ENCODE results near the gene UBXN4.

UBXN4 gene

DNA sequence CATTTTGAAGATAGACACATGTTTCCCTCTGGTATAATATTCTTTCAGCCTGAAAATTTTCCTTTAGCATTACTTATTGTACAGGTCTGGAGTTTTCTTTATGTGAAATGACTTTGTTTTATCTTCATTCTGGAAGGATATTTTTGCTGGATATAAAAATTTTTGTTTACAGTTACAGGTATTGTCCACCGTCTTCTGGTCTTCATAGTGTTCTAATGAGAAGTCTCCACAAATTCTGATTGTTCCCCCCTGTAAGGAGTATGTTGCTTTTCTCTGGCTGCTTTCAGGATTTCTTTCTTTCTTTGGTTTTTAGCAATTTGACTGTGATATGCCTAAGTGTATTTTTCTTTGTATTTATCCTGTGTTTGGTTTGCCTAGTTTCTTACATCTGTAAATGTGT is 15.0 kb downstream of the UBXN4 start:
- H3K36me3 ChIP-seq (ENCODE audit: control insufficient read depth in 5 of 5, insufficient read depth in 5 of 5, low read length in 5 of 5): peaks cover 42 to 77% (median 67%) of the 10 kb centered on the region in 5 donors

DNA sequence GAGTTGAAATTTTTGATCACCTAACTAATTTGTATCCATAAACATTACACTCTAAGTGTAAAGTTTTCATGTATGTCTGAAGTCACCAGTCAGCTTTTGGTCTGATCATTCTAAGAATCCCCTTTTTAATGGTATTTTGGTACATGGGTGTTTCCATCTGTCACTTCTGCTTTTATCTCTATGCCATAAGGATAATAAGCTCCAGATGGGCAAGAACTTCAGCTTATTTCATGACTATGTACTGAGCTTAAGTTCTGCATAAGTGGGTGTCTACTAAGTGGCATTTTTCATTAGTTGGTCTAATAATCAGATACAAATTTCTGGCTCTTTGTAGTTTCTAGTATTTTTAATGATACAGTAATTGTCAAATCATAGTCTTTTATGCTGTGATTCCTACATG is 20.4 kb downstream of the UBXN4 start:
- Histone ChIP-seq H3K27me3 (ENCODE audit: control insufficient read depth in 5 of 5, insufficient read depth in 4 of 5, low read length in 5 of 5) (no peaks in the 10 kb centered on the region), H3K4me1 (ENCODE audit: control insufficient read depth in 5 of 5, insufficient read depth in 5 of 5, low read length in 5 of 5) (peaks cover 0 to 8% (median 0%) of the 10 kb centered on the region in 5 donors), H3K36me3 (ENCODE audit: control insufficient read depth in 5 of 5, insufficient read depth in 5 of 5, low read length in 5 of 5) (peaks cover 37 to 81% (median 68%) of the 10 kb centered on the region in 5 donors), H3K9ac (ENCODE audit: low read length in 5 of 5) (no peak overlapping the region), H3K9me3 (ENCODE audit: control insufficient read depth in 5 of 5, low read length in 5 of 5) (peaks cover 0 to 5% (median 5%) of the 10 kb centered on the region in 5 donors), H3K27ac (ENCODE audit: low read depth, low read length) (no peak overlapping the region), H3K4me3 (ENCODE audit: low read depth in 1 of 5, low read length in 5 of 5) (no peak overlapping the region)

More for the DNA sequence above, 15.0 kb downstream of the UBXN4 start:
- Histone ChIP-seq H3K9ac (ENCODE audit: low read length in 5 of 5) (no peak overlapping the region), H3K4me1 (ENCODE audit: control insufficient read depth in 5 of 5, insufficient read depth in 5 of 5, low read length in 5 of 5) (no peaks in the 10 kb centered on the region), H3K4me3 (ENCODE audit: low read depth in 1 of 5, low read length in 5 of 5) (no peak overlapping the region), H3K9me3 (ENCODE audit: control insufficient read depth in 5 of 5, low read length in 5 of 5) (peaks cover 0 to 11% (median 8%) of the 10 kb centered on the region in 5 donors), H3K27ac (ENCODE audit: low read depth, low read length) (no peak overlapping the region), H3K27me3 (ENCODE audit: control insufficient read depth in 5 of 5, insufficient read depth in 4 of 5, low read length in 5 of 5) (no peaks in the 10 kb centered on the region)

DNA sequence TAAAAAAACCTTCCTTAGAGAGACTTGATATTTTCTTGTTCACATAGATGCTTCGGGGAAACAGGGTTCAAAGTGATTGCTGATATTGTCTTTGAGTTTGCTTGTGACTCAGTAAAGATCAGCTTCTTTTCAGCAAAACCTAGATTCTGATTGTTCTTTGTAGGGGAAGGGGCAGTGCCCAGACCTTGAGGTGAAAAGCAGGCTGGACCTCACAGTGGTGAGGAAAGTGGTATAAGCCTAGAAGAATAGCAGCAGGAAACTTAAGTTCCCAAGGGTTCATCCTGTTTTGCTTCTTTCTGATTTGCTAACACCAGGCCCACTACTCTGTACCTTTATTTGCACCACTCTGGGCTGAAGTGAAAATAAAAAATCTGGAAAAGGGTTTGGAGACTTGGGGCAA is 20.9 kb downstream of the UBXN4 start:
- Histone ChIP-seq H3K4me1 (ENCODE audit: control insufficient read depth in 5 of 5, insufficient read depth in 5 of 5, low read length in 5 of 5) (peaks cover 0 to 8% (median 0%) of the 10 kb centered on the region in 5 donors), H3K4me3 (ENCODE audit: low read depth in 1 of 5, low read length in 5 of 5) (no peak overlapping the region), H3K36me3 (ENCODE audit: control insufficient read depth in 5 of 5, insufficient read depth in 5 of 5, low read length in 5 of 5) (peaks cover 35 to 81% (median 68%) of the 10 kb centered on the region in 5 donors), H3K9ac (ENCODE audit: low read length in 5 of 5) (no peak overlapping the region), H3K27me3 (ENCODE audit: control insufficient read depth in 5 of 5, insufficient read depth in 4 of 5, low read length in 5 of 5) (no peaks in the 10 kb centered on the region), H3K9me3 (ENCODE audit: control insufficient read depth in 5 of 5, low read length in 5 of 5) (peaks cover 0 to under 1% (median under 1%) of the 10 kb centered on the region in 5 donors), H3K27ac (ENCODE audit: low read depth, low read length) (no peak overlapping the region)

DNA sequence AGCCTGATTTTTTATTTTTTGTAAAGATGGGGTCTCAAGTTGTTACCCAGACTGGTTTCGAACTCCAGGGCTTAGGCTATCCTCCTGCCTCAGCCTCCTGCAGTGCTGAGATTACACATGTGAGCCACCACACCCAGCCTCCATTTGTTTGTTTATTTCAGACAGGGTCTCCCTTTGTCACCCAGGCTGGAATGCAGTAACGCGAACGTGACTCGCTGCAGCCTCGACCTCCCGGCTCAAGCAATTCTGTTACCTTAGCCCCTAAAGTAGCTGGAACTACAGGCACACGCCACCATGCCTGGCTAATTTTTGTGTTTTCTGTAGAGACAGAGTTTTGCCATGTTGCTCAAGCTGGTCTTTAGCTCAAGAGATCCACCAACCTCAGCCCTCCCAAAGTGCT is 27.2 kb downstream of the UBXN4 start:
- Histone ChIP-seq H3K9ac (ENCODE audit: low read length in 5 of 5) (no peak overlapping the region), H3K36me3 (ENCODE audit: control insufficient read depth in 5 of 5, insufficient read depth in 5 of 5, low read length in 5 of 5) (peaks cover 39 to 88% (median 72%) of the 10 kb centered on the region in 5 donors), H3K27ac (ENCODE audit: low read depth, low read length) (no peak overlapping the region), H3K4me3 (ENCODE audit: low read depth in 1 of 5, low read length in 5 of 5) (no peak overlapping the region), H3K27me3 (ENCODE audit: control insufficient read depth in 5 of 5, insufficient read depth in 4 of 5, low read length in 5 of 5) (no peaks in the 10 kb centered on the region), H3K4me1 (ENCODE audit: control insufficient read depth in 5 of 5, insufficient read depth in 5 of 5, low read length in 5 of 5) (no peaks in the 10 kb centered on the region), H3K9me3 (ENCODE audit: control insufficient read depth in 5 of 5, low read length in 5 of 5) (no peaks in the 10 kb centered on the region)

DNA sequence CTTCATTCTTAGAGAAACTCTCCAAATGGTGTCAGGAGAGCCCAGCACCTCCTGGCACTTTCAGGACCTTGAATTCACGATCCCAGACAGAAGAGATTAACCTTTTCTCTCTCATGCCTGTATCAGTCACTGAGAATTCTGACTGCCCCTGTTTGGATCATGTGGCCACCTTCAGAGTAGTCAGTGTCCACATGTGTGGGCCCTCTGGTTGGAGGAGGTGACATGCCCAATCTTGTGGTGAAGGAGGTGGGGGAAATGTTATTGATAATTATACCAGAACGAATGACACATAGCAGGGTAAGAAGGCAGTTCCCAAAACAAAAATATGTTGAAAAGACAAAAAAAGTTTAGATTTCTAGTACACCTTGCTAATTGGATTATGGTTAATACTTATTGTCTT is 31.7 kb downstream of the UBXN4 start:
- H3K4me1 ChIP-seq (ENCODE audit: control insufficient read depth in 5 of 5, insufficient read depth in 5 of 5, low read length in 5 of 5): peaks cover 0 to 12% (median 7%) of the 10 kb centered on the region in 5 donors
- H3K4me3 ChIP-seq (ENCODE audit: low read depth in 1 of 5, low read length in 5 of 5): no peak overlapping the region
- no peaks in the 10 kb centered on the region for H3K9me3 ChIP-seq (ENCODE audit: control insufficient read depth in 5 of 5, low read length in 5 of 5)
- peaks cover 46 to 92% (median 74%) of the 10 kb centered on the region in 5 donors for H3K36me3 ChIP-seq (ENCODE audit: control insufficient read depth in 5 of 5, insufficient read depth in 5 of 5, low read length in 5 of 5)
- H3K27me3 ChIP-seq (ENCODE audit: control insufficient read depth in 5 of 5, insufficient read depth in 4 of 5, low read length in 5 of 5): no peaks in the 10 kb centered on the region
- H3K9ac ChIP-seq (ENCODE audit: low read length in 5 of 5): no peak overlapping the region
- no peak overlapping the region for H3K27ac ChIP-seq (ENCODE audit: low read depth, low read length)

DNA sequence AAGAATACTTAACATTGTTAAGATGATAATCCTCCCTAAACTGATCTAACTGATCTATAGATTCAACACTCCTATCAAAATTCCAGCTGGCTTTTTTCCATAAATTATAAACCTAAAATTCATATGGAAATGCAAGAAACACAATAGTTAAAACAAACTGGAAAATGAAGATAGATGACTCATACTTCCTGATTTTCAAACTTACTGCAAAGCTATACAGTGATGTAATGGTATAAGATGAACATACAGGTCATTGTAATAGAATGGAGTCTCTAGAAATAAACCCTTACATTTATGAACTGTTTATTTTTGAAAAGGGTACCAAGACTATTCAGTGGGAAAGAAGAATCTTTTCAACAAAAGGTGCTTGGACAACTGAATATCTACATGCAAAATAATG is 32.3 kb downstream of the UBXN4 start:
- Histone ChIP-seq H3K27me3 (ENCODE audit: control insufficient read depth in 5 of 5, insufficient read depth in 4 of 5, low read length in 5 of 5) (no peaks in the 10 kb centered on the region), H3K36me3 (ENCODE audit: control insufficient read depth in 5 of 5, insufficient read depth in 5 of 5, low read length in 5 of 5) (peaks cover 52 to 92% (median 76%) of the 10 kb centered on the region in 5 donors), H3K4me1 (ENCODE audit: control insufficient read depth in 5 of 5, insufficient read depth in 5 of 5, low read length in 5 of 5) (peaks cover 0 to 12% (median 7%) of the 10 kb centered on the region in 5 donors), H3K4me3 (ENCODE audit: low read depth in 1 of 5, low read length in 5 of 5) (no peak overlapping the region), H3K9me3 (ENCODE audit: control insufficient read depth in 5 of 5, low read length in 5 of 5) (no peaks in the 10 kb centered on the region), H3K27ac (ENCODE audit: low read depth, low read length) (no peak overlapping the region), H3K9ac (ENCODE audit: low read length in 5 of 5) (no peak overlapping the region)

DNA sequence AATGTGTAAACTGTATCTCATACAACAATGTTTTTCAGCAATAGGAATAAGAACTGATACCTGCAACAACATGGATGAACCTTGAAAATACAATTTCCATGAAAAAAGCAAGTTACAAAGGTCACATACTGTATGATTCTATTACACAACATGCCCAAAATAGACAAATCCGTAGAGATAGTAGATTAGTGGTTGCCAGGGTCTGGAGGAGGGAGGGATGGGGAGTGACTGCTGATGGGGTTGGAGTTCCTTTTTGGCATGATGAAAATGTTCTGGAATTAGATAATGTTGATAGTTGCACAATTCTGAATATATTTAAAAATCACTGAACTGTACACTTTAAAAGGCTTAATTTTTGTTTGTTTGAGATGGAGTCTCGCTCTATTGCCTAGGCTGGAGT is 33.8 kb downstream of the UBXN4 start:
- no peak overlapping the region for H3K9ac ChIP-seq (ENCODE audit: low read length in 5 of 5)
- H3K36me3 ChIP-seq (ENCODE audit: control insufficient read depth in 5 of 5, insufficient read depth in 5 of 5, low read length in 5 of 5): peaks cover 57 to 91% (median 80%) of the 10 kb centered on the region in 5 donors
- no peaks in the 10 kb centered on the region for H3K9me3 ChIP-seq (ENCODE audit: control insufficient read depth in 5 of 5, low read length in 5 of 5)
- no peak overlapping the region for H3K27ac ChIP-seq (ENCODE audit: low read depth, low read length)
- H3K4me3 ChIP-seq (ENCODE audit: low read depth in 1 of 5, low read length in 5 of 5): no peak overlapping the region
- peaks cover 0 to 12% (median 7%) of the 10 kb centered on the region in 5 donors for H3K4me1 ChIP-seq (ENCODE audit: control insufficient read depth in 5 of 5, insufficient read depth in 5 of 5, low read length in 5 of 5)
- no peaks in the 10 kb centered on the region for H3K27me3 ChIP-seq (ENCODE audit: control insufficient read depth in 5 of 5, insufficient read depth in 4 of 5, low read length in 5 of 5)

DNA sequence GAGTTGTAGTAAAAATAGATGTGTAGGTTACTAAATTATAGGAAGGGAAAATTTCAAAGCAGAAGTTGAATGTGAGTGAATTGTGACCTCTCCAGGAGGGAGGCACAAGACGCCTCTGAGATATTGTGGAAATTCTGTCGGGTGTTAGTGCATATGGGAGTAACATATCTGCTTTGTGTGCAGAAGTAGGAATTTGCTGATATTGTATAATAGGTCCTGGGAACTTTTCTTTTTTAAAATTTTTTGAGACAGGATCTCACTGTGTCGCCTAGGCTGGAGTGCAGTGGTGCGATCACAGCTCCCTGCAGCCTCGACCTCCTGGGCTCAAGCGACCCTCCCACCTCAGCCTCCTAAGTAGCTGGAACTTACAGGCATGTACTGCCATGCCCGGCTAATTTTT is 34.7 kb downstream of the UBXN4 start:
- no peaks in the 10 kb centered on the region for H3K9me3 ChIP-seq (ENCODE audit: control insufficient read depth in 5 of 5, low read length in 5 of 5)
- peaks cover 57 to 91% (median 81%) of the 10 kb centered on the region in 5 donors for H3K36me3 ChIP-seq (ENCODE audit: control insufficient read depth in 5 of 5, insufficient read depth in 5 of 5, low read length in 5 of 5)
- no peak overlapping the region for H3K27ac ChIP-seq (ENCODE audit: low read depth, low read length)
- H3K4me3 ChIP-seq (ENCODE audit: low read depth in 1 of 5, low read length in 5 of 5): no peak overlapping the region
- H3K4me1 ChIP-seq (ENCODE audit: control insufficient read depth in 5 of 5, insufficient read depth in 5 of 5, low read length in 5 of 5): peaks cover 0 to 12% (median 7%) of the 10 kb centered on the region in 5 donors
- H3K27me3 ChIP-seq (ENCODE audit: control insufficient read depth in 5 of 5, insufficient read depth in 4 of 5, low read length in 5 of 5): no peaks in the 10 kb centered on the region
- H3K9ac ChIP-seq (ENCODE audit: low read length in 5 of 5): no peak overlapping the region

DNA sequence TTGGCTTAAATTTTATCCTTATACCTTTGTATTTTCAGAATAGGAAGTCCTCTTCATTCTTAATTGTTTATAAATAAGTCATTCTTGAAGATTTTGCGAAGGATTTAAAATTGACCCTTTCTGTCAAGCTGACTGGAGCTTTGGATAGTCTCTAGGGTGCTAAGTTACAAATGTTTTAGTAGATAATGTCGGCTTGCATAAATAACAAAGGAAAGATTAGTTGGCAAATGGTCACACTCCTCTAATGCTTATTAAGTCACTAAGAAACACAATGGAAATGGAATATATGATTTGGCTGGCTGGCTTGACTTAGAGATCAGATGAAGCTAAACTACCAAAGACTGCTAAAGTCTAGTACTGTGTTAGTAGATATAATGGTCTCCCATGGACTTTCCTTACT is 40.6 kb downstream of the UBXN4 start:
- no peak overlapping the region for H3K27ac ChIP-seq (ENCODE audit: low read depth, low read length)
- H3K9me3 ChIP-seq (ENCODE audit: control insufficient read depth in 5 of 5, low read length in 5 of 5): no peaks in the 10 kb centered on the region
- no peak overlapping the region for H3K4me3 ChIP-seq (ENCODE audit: low read depth in 1 of 5, low read length in 5 of 5)
- no peak overlapping the region for H3K9ac ChIP-seq (ENCODE audit: low read length in 5 of 5)
- no peaks in the 10 kb centered on the region for H3K27me3 ChIP-seq (ENCODE audit: control insufficient read depth in 5 of 5, insufficient read depth in 4 of 5, low read length in 5 of 5)
- peaks cover 65 to 81% (median 70%) of the 10 kb centered on the region in 5 donors for H3K36me3 ChIP-seq (ENCODE audit: control insufficient read depth in 5 of 5, insufficient read depth in 5 of 5, low read length in 5 of 5)
- H3K4me1 ChIP-seq (ENCODE audit: control insufficient read depth in 5 of 5, insufficient read depth in 5 of 5, low read length in 5 of 5): no peaks in the 10 kb centered on the region

DNA sequence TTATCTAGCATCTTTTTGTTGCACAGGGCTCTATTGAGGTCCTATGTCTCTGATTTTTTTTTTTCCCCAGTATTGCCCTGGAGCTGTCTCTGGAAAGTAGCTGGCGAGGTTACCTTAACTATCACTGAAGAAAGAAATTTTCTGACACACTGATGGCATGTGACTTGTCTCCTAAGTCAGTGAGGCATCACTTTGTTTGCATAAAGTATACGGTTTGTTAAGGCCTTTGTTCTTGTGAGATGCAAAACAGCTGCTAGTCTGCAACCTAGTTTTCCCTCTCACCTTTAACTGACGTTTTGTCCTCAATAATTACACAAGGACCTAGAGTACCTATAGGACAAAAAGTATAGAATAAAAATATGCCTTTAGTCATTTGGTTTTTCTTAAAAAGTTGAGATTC is 41.8 kb downstream of the UBXN4 start:
- Histone ChIP-seq H3K27ac (ENCODE audit: low read depth, low read length) (no peak overlapping the region), H3K27me3 (ENCODE audit: control insufficient read depth in 5 of 5, insufficient read depth in 4 of 5, low read length in 5 of 5) (no peaks in the 10 kb centered on the region), H3K36me3 (ENCODE audit: control insufficient read depth in 5 of 5, insufficient read depth in 5 of 5, low read length in 5 of 5) (peaks cover 60 to 77% (median 65%) of the 10 kb centered on the region in 5 donors), H3K4me1 (ENCODE audit: control insufficient read depth in 5 of 5, insufficient read depth in 5 of 5, low read length in 5 of 5) (no peaks in the 10 kb centered on the region), H3K9ac (ENCODE audit: low read length in 5 of 5) (no peak overlapping the region), H3K9me3 (ENCODE audit: control insufficient read depth in 5 of 5, low read length in 5 of 5) (no peaks in the 10 kb centered on the region), H3K4me3 (ENCODE audit: low read depth in 1 of 5, low read length in 5 of 5) (no peak overlapping the region)
